SHP77 treated with DMSO at 0.1 percent for 48 hours (cell line): ENCODE measurements around the gene POLR2E.

Source experiments
- DNase-seq: peaks from one replicate; lab custom pipeline; 2025; lab: John Stamatoyannopoulos, UW

POLR2E gene

DNA sequence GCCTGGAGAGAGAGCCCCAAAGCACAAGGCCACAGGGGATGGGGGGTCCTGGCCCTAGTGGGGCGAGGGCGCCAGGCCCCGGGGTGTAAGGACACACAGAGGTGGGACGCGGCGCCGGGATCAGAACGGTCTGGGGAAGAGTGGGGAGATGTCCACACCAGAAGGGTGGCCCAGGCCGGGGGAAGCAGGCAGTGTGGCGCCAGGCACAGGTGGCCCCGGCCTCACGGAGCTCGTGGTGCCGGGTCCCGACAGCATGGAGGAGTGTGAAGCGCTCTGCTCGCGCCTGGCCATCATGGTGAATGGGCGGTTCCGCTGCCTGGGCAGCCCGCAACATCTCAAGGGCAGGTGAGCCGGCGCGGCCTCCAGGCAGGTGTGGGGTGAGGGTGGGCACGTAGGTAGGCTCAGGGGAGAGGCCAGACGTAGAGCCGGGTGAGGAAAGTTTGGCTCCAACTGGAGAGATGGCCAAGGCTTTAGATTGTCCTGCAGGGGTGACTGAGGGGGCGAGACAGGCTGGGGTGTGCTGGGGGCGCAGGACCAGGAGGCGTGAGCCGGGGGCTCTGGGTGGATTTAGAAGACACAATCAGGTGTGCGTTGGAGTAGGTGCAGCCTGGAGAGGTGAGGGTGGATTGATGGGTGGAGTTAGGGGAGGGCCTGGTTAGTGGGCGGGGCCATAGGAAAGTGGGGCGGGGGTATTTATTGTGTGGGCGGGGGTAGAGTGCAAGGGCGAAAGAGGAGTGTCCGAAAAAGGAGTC is 31.1 kb downstream of the POLR2E start:
- no peak for DNase-seq

DNA sequence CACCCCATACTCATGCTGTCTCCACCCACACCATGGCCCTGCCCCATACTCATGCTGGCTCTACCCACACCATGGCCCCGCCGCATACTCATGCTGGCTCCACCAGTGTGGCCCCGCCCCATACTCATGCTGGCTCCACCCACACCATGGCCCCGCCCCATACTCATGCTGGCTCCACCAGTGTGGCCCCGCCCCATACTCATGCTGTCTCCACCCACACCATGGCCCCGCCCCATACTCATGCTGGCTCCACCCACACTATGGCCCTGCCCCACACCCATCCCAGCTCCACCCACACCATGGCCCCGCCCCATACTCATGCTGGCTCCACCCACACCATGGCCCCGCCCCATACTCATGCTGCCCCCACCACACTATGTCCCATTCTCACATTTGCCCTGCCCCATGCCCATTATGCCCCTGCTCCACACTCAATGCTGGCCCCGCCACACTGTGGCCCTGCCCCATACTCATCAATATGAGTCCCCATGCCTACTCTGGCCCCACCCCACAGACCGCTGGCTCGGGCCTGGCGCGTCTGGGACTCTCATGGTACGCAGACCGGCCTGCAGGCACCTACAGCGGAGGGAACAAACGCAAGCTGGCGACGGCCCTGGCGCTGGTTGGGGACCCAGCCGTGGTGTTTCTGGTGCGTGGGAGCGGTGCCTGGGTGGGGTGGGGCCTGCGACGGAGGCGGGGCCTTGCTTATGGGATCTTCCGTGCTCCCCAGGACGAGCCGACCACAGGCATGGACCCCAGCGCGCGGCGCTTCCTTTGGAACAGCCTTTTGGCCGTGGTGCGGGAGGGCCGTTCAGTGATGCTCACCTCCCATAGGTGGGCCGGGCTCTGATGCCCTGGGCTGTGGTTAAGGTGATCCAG is 31.9 kb downstream of the POLR2E start:
- no peak for DNase-seq

DNA sequence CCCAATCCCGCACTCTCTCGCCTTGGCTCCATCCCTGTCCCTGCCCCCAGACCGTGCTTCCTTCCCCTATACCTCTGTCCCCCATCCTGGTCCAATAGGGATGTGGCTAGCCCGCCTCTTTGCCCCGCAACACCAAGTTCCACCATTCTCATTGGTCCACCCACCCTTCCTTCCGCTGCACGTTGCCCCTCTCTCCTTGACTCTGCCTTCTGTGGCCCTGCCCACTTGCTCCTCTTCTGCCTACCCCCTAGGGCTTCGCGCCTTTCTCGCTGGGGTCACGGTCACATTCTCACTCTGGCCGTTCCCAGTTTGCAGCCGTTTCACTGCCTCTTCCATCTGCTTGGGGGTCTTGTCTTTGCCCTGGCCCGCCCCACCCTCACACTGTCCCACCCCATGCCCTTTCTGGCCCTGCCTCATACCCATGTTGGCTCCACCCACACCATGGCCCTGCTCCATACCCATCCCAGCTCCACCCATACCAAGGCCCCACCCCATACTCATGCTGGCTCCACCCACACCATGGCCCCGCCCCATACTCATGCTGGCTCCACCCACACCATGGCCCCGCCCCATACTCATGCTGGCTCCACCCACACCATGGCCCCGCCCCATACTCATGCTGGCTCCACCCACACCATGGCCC is 32.7 kb downstream of the POLR2E start:
- no peak for DNase-seq

DNA sequence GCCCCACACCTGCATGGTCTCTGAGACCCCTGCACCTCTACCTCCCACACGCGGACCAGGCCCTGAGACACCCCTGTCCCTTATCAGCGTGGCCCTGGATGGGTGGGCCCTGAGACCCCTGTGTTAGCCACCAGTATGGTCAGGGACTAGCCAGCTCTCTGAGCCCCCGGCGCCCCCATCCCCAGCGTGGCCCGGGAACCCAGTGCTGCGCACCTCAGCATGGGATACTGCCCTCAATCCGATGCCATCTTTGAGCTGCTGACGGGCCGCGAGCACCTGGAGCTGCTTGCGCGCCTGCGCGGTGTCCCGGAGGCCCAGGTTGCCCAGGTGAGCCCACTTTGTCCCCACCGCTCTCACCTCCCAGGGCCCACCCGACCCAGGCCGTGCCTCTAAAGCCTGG is 33.2 kb downstream of the POLR2E start:
- no peak for DNase-seq

DNA sequence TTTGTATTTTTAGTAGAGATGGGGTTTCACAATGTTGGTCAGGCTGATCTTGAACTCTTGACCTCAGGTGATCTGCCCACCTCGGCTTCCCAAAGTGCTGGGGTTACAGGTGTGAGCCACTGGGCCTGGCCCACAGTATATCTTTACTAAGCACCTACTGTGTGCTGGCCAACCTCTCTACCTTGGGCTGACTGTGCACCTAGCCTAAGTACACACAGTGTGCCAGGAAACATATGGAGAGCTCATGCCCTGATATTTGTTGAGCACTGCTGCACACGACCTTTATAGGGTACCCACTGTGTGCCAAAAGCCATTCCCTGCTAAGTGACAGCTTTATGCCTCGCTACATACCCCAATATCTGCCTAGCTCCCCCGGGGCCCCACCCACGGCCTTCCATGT is 34.5 kb downstream of the POLR2E start:
- DNase-seq, result no peak

DNA sequence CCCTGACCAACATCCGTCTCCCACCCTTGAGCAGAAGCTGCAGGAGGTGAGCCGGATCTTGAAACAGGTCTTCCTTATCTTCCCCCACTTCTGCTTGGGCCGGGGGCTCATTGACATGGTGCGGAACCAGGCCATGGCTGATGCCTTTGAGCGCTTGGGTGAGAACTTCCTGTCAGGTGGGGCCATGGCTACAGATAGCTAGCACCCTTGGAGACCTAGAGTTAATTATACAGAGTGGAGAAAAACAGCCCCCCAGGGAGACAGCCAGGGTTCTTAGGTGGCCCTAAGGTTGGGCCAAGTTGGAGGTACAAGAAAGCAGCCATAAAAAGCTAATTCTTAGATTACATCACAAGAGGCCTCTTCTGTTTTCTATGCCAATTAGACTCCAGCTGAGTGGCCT is 37.1 kb downstream of the POLR2E start:
- DNase-seq, result no peak

DNA sequence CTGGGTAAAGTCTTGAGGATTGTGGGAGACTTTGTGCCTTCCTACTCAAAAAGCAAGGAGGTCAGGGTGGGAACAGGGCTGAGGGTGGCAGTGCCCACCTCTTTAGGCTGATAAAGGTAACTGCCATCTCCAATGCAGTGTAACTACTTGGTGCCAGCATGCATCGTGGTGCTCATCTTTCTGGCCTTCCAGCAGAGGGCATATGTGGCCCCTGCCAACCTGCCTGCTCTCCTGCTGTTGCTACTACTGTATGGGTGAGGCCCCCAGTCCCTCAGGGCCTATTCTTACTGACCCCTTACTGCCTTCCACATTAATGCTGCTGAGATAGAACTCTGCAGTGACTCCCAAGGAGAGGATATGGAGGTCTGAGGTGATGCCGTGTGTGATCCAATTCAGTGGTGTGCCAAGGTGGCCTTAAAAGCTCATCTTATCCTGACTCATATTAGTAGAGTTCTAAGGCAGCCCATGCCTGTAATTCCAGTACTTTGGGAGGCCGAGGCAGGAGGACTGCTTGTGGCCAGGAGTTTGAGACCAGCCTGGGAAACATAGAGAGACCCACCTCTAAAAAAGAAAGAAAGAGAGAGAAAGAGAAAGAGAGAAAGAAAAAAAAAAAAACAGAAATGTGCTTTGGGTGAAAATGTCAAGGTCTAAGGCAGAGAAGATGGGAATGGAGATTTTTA is 37.9 kb downstream of the POLR2E start:
- DNase-seq, result no peak

DNA sequence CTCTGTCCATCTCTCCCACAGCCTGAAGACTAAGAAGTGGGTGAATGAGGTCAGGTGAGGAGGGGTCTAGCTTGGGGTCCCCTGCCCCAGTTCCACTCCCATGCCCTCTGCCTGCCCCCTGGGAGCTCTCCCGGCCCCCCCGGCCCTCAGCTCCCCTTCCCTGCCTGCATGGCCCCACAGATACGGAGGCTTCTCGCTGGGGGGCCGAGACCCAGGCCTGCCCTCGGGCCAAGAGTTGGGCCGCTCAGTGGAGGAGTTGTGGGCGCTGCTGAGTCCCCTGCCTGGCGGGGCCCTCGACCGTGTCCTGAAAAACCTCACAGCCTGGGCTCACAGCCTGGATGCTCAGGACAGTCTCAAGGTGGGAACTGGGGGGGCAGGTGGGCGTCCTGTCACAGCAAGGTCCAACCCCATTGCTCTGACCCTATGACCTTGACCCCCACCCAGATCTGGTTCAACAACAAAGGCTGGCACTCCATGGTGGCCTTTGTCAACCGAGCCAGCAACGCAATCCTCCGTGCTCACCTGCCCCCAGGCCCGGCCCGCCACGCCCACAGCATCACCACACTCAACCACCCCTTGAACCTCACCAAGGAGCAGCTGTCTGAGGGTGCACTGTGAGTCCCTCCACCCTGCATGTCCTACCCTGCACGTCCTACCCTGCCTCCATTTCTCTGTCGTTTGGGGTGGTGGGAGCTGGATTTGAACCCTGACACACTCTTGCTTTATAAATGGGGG is 39.1 kb downstream of the POLR2E start:
- DNase-seq, result no peak

DNA sequence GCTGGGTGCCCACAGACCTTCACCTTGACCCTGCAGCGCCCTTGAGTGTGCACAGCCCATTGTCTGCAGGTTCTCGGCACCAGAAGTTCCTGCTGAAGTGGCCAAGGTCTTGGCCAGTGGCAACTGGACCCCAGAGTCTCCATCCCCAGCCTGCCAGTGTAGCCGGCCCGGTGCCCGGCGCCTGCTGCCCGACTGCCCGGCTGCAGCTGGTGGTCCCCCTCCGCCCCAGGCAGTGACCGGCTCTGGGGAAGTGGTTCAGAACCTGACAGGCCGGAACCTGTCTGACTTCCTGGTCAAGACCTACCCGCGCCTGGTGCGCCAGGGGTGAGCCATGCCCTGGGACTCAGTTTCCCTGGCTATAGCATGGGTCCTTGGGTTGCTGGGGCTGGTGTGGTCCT is 40.1 kb downstream of the POLR2E start:
- DNase-seq, result no peak

DNA sequence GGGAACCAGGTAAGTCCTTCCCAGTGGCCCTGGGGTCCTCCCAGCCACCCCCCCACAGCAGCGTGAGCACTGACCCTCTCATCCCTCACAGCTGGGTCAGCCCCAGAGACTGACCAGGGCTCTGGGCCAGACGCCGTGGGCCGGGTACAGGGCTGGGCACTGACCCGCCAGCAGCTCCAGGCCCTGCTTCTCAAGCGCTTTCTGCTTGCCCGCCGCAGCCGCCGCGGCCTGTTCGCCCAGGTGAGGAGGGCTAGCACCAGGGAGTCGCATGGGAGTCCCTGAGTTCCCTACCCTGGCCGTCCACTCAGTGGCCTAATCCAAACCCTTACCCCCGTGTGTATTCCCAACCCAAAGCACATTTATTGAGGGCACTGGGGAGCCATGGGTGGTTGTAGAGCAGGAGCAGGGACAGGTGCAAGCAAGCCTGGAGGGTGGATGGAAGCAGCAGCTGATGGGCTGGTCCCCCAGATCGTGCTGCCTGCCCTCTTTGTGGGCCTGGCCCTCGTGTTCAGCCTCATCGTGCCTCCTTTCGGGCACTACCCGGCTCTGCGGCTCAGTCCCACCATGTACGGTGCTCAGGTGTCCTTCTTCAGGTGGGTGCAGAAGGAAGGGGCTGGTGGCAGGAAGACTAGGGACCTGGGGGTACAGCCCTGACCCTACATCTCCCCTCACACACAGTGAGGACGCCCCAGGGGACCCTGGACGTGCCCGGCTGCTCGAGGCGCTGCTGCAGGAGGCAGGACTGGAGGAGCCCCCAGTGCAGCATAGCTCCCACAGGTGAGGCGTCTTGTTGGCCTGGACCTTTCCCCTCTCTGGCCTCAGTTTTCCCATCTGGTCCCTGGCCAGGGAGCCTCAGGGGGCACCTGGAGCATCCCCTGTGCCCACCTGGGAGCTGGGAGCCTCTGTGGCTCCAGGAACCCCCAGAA is 40.8 kb downstream of the POLR2E start:
- DNase-seq, result no peak

DNA sequence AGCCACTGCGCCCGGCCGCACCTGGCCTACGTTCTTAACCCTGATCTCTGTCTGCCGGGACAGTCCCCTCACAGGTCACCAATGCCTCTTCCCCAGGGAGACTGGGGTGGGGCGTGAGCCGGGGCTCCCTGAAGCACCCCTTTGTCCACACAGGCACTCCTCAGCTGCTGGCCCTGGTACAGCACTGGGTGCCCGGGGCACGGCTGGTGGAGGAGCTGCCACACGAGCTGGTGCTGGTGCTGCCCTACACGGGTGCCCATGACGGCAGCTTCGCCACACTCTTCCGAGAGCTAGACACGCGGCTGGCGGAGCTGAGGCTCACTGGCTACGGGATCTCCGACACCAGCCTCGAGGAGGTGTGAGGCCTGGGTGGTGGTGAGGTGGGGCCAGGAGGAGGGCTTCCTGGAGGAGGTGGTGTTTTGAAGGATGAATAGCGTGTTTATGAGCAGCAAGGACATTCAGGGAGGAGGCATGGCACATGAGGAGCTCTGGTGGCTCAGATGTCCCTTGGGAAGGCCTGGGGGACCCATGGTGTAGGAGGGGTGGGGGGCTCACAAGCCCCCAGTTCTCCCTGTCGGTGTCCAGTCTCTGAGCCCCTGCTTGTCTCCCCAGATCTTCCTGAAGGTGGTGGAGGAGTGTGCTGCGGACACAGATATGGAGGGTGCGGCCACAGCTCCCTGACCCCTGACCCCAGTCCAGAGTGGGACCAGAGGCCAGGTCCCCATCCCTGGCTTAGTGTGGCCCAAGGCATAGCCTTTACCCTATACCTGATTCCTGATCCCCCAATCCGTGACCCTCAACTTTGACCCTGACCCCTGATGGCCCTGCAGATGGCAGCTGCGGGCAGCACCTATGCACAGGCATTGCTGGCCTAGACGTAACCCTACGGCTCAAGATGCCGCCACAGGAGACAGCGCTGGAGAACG is 41.7 kb downstream of the POLR2E start:
- DNase-seq, result no peak

DNA sequence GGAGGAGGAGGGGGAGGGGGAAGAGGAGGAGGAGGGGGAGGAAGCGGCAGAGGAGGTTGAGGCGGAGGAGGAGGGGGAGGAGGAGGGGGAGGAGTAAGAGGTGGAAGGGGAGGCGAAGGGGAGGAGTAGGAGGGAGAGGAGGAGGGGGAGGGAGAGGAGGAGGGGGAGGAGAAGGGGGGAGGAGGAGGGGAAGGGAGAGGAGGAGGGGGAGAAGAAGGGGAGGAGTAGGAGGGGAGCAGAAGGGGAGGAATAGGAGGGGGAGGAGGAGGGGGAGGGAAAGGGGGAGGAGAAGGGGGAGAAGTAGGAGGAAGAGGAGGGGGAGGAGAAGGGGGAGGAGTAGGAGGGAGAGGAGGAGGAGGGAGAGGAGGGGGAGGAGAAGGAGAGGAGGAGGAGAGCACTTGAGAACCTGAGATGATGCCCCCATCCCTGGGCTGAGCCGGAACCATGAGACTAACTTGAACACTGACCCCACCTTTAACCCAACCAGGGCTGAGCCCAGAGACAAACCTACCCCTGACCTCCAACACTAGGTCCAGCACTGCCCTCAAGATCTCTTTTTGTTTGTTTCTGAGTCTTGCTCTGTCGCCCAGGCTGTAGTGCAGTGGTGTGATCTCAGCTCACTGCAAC is 42.7 kb downstream of the POLR2E start:
- no peak for DNase-seq

DNA sequence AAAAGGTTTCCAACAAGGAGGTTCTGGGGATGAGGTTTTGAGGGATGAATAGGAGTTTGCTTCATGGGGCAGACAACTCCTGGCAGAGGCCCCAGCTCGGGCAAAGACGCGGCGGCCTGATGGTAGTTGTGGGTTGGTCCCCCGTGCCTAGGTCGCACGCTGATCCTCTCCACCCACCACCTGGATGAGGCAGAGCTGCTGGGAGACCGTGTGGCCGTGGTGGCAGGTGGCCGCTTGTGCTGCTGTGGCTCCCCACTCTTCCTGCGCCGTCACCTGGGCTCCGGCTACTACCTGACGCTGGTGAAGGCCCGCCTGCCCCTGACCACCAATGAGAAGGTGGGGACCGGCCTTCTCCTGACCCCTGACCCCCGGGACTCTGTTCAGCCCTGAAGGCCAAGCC is 43.4 kb downstream of the POLR2E start:
- no peak for DNase-seq

DNA sequence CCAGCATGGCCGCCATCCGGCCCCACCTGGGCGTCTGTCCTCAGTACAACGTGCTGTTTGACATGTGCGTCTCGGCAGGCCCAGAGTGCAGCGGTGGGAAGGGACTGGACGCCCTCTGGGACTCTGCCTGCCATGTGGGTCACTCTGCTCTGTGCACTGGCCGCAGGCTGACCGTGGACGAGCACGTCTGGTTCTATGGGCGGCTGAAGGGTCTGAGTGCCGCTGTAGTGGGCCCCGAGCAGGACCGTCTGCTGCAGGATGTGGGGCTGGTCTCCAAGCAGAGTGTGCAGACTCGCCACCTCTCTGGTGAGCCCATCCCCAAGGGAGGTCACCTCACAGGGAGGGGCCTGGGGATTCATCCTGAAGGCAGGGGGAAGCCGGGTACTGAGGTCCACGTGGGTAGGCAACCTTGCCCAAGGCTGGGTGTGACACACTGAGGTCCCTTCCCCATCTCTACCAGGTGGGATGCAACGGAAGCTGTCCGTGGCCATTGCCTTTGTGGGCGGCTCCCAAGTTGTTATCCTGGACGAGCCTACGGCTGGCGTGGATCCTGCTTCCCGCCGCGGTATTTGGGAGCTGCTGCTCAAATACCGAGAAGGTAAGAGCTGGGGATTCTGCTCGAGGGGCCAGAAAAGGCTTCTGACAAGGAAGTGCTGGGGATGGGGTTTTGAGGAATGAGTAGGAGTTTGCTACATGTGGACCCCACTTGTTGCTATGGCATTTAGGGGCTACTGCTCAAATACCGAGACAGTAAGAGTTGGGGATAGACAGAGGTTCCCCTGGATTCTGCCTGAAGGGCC is 44.0 kb downstream of the POLR2E start:
- no peak for DNase-seq

DNA sequence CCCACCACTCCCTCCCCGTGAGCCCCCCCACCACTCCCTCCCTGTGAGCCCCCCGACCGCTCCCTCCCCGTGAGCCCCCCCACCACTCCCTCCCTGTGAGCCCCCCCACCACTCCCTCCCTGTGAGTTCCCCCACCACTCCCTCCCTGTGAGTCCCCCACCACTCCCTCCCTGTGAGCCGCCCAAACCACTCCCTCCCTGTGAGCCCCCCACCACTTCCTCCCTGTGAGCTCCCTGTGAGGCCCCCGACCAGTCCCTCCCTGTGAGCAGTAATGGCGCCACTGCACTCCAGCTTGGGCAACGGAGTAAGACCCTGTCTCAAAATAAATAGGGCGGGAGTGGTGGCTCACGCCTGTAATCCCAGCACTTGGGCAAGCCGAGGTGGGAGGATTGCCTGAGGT is 45.4 kb downstream of the POLR2E start:
- DNase-seq, result no peak

DNA sequence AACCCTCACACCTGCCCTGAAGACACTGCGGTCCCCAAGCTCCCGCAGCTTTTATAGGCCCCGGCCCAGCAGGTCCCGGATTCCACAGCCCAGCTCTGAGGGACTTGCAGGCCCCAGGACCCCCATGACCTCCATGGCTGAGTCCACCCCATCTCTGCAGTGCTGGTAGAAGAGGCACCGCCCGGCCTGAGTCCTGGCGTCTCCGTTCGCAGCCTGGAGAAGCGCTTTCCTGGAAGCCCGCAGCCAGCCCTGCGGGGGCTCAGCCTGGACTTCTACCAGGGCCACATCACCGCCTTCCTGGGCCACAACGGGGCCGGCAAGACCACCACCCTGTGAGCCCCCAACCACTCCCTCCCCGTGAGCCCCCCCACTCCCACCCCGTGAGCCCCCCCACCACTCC is 46.1 kb downstream of the POLR2E start:
- no peak for DNase-seq

DNA sequence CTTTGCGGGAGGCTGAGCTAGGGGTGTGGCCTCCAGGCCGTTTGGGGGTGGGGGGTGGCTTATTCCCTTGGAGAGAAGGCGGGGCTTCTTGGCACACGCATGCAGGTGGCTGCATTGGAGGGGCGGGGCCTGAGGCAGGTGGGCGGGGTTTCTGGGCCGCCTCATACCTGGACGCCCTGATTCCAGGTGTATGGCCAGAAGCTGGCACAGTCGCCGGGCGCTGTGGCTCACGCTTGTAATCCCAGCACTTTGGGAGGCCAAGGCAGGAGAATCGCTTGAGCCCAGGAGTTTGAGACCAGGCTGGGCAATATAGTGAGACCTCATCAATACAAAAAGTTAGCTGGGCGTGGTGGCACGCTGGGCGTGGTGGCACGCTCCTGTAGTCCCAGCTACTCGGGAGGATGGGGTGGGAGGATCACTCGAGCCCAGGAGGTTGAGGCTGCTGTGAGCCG is 47.5 kb downstream of the POLR2E start:
- DNase-seq, result no peak
